MCF 10A (cell line): Measurements from ENCODE around the gene VSTM2B. TPM values are rescaled to one million over a fixed set of nuclear protein-coding genes. Genes with fewer than 3 reads are reported as not detected.

Experiments used
- BruUV-seq: library from RNA; stranded (reverse); fragments of 400-500 nt; replicated peaks from 2 replicates; lab custom pipeline; 2021; lab: Mats Ljungman, UMichigan
- CTCF ChIA-PET: fragments of 300-600 bp; sonication (Branson Sonifier 250); formaldehyde crosslinking; extraction: SDS; loops from one replicate; lab custom pipeline; 2021; ENCODE audit warnings: antibody characterized with exemption, inconsistent platforms; lab: Yijun Ruan, JAX
- POLR2A ChIA-PET: fragments of 300-600, 350-650 bp; sonication (Branson Sonifier 250); formaldehyde crosslinking; extraction: SDS; loops from one replicate; lab custom pipeline; 2020; ENCODE audit warnings: antibody characterized with exemption, inconsistent platforms; lab: Yijun Ruan, JAX
- DNase-seq: peaks from one replicate; pipeline ENCODE4 v3.0.0-alpha.2; 2018; ENCODE audit not compliant: unreplicated experiment
- H3K27ac Mint-ChIP-seq: one replicate; pipeline ENCODE4 v1.8.0; 2022; ENCODE audit warnings: mild to moderate bottlenecking, low read depth, mixed read lengths; ENCODE audit not compliant: unreplicated experiment
- H3K27me3 Mint-ChIP-seq: one replicate; pipeline ENCODE4 v1.8.0; 2022; ENCODE audit warnings: mixed read lengths; ENCODE audit not compliant: insufficient read depth, unreplicated experiment
- H3K36me3 Mint-ChIP-seq: one replicate; pipeline ENCODE4 v1.8.0; 2022; ENCODE audit warnings: mild to moderate bottlenecking, moderate library complexity, mixed read lengths; ENCODE audit not compliant: insufficient read depth, unreplicated experiment
- H3K4me1 Mint-ChIP-seq: one replicate; pipeline ENCODE4 v1.8.0; 2022; ENCODE audit warnings: mixed read lengths; ENCODE audit not compliant: insufficient read depth, unreplicated experiment
- H3K4me3 Mint-ChIP-seq: one replicate; pipeline ENCODE4 v1.8.0; 2022; ENCODE audit warnings: mild to moderate bottlenecking, moderate library complexity, mixed read lengths; ENCODE audit not compliant: unreplicated experiment
- H3K9me3 Mint-ChIP-seq: one replicate; pipeline ENCODE4 v1.8.0; 2022; ENCODE audit warnings: mixed read lengths; ENCODE audit not compliant: unreplicated experiment
- intact Hi-C: fragments of 100-400 bp; cut with micrococcal nuclease; formaldehyde crosslinking; loops from 2 replicates; pipeline ENCODE4 v1.14.1; 2022
- total RNA-seq: library from RNA; stranded (reverse); gene quantifications from 2 replicates; pipeline ENCODE4 v1.2.3, GENCODE V29; 2022
- TF ChIP-seq, protein P1 (sequence below): fragments of 200-600 bp; IDR thresholded peaks from one replicate; pipeline ENCODE4 v1.8.0; 2022; ENCODE audit warnings: antibody characterized with exemption, mild to moderate bottlenecking; ENCODE audit not compliant: unreplicated experiment

The VSTM2B gene
- total RNA-seq, 1 experiment from 2014 or later: not detected

DNA sequence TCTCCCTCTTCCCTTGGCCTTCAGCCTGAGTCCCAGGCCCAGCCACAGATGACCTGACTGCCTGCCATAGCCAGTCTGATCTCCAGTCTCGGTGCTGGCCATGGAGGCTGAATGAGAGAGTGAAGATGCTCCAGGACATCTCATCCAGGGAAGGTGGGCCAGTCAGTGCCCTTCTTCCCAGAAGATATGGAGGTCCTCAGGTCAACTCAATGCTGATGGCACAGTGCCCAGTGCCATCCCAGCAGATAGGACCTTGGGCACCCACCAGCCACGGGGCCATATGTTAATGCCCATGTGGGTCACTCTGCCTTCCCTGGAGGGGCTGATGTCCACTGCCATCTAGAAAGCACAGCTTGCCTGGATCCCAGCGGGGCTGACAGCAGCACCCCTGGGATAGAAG, 7.2 kb downstream of the VSTM2B start:
- Mint-ChIP-seq H3K4me1 (no peaks in the 10 kb centered on the region), H3K9me3 (peaks cover 10% of the 10 kb centered on the region), H3K27ac (no peak overlapping the region), H3K36me3 (peaks cover 12% of the 10 kb centered on the region), H3K27me3 (no peaks in the 10 kb centered on the region), H3K4me3 (no peak overlapping the region)
- BruUV-seq: no TSS peak
- DNase-seq: no peak
- intact Hi-C loops: no loop called here
- ChIA-PET POLR2A (no interaction called here), CTCF (interaction anchor here (0.6 kb wide), 1 partner anchor 36 kb away, joined by 3 read pairs; no protein-coding TSS in a partner anchor)
- TF ChIP-seq, protein P1, sequence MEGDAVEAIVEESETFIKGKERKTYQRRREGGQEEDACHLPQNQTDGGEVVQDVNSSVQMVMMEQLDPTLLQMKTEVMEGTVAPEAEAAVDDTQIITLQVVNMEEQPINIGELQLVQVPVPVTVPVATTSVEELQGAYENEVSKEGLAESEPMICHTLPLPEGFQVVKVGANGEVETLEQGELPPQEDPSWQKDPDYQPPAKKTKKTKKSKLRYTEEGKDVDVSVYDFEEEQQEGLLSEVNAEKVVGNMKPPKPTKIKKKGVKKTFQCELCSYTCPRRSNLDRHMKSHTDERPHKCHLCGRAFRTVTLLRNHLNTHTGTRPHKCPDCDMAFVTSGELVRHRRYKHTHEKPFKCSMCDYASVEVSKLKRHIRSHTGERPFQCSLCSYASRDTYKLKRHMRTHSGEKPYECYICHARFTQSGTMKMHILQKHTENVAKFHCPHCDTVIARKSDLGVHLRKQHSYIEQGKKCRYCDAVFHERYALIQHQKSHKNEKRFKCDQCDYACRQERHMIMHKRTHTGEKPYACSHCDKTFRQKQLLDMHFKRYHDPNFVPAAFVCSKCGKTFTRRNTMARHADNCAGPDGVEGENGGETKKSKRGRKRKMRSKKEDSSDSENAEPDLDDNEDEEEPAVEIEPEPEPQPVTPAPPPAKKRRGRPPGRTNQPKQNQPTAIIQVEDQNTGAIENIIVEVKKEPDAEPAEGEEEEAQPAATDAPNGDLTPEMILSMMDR: no peak

DNA sequence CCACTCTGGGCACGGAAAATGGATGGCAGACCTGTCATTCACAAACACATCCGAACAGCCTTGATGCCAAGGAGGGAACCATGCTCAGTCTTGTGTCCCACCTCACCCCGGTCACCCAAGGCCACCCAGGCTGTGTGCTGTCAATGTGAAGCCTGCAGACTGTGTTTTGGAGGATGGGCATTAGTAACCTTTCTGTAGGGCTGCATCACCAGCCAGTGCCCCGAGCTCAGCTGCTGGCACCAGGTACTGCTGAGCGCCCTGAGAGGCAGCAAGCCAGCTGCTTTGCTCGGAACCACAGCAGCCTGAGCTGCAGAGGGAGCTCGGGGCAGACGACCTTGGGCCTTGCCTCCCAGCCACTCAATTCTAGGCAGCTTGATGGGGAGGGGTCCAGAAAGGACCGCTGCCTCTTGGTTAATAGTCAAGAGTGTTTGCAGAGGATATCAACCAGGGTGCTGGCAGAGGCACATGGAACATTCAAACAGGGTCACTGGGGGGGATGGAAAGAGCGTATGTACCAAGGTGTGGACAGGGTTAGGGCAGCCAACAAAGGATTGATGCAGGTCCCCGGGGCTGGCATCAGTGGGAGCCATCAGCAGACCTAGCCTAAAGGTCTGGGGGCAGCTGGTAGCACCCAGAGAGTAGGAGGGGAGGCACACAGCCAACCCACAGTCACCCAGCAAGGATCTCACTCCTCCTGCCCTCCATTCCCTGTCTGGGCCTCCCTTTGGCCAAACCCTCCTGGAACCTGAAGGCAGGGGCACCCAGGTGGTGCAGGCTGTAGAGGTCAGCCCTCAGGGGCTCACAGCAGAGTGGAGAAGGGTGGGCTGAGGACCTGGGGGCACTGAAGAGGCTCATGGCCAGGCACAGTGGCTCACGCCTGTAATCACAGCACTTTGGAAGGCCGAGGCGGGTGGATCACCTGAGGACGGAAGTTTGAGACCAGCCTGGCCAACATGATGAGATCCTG, 8.1 kb downstream of the VSTM2B start:
- intact Hi-C loops: no loop called here
- TF ChIP-seq, protein P1: no peak
- Mint-ChIP-seq H3K4me1 (no peaks in the 10 kb centered on the region), H3K4me3 (no peak overlapping the region), H3K36me3 (peaks cover 12% of the 10 kb centered on the region), H3K27me3 (no peaks in the 10 kb centered on the region), H3K9me3 (peaks cover 8% of the 10 kb centered on the region), H3K27ac (no peak overlapping the region)
- no TSS peak for BruUV-seq
- DNase-seq: no peak
- ChIA-PET POLR2A (no interaction called here), CTCF (interaction anchor here (0.7 kb wide), 1 partner anchor 109 kb away, joined by 3 read pairs; no protein-coding TSS in a partner anchor)

DNA sequence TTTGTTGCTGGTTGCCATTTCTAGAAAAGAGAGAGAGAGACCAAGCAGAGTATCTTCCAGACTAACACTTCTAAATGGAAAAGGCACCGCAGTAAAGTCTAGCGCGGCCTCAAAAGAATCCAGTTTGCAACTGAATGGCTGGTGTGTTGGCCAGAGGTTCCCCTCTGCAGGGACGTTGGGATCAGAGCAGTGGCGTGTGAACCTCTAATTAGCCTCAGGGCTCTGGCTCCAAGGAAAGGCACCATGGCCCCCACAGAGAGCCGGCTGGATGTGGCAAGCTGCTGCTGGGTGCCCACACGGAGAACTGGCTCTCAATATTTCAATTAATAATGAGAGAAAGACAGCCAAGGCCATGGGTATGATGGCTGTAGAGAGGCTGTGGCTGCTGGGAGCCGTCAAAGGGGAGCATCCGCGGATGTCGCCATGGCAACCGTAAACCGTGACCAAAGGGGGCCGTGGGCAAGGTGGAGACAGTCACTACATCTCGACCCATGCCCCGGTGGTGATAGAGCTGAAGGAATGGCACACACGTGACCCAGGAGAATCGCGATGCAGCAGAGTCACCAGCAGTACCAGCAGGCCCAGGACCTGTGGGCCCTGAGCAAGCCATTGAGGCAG, 9.5 kb downstream of the VSTM2B start:
- Mint-ChIP-seq H3K9me3 (peaks cover 8% of the 10 kb centered on the region), H3K4me1 (no peaks in the 10 kb centered on the region), H3K27me3 (no peaks in the 10 kb centered on the region), H3K4me3 (no peak overlapping the region), H3K27ac (no peak overlapping the region), H3K36me3 (peaks cover 10% of the 10 kb centered on the region)
- DNase-seq: no peak
- BruUV-seq: no TSS peak
- POLR2A ChIA-PET: no interaction called here
- CTCF ChIA-PET: interaction anchor here (0.5 kb wide), 1 partner anchor 225 kb away, joined by 3 read pairs; no protein-coding TSS in a partner anchor
- TF ChIP-seq, protein P1: no peak
- intact Hi-C loops: no loop called here

DNA sequence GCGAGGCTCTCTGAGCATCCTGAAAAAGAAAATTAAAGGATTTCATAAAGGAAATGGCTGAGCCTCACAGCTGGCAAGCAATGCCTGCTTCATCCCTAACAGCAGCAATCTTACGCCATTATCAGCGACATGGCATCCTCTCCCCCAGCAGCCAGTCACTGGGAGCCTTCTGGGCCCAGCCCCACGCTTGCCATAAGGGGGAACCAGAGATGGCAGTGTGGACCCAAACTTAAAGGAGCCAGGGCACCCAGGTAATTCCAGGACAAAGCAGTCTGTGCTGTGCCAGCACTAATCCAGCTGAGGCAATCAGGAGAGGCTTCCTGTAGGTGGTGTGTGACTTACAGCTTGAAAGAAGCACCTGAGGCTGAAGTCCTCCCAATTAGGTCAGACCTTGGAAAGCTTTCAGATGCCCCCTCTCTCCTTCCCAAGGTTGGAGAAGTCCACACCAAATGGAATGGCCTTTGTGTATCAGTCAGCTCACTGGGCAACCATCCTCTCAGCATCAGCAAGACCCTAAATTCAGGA, 10.3 kb downstream of the VSTM2B start:
- Mint-ChIP-seq H3K4me3 (no peak overlapping the region), H3K27me3 (no peaks in the 10 kb centered on the region), H3K9me3 (peaks cover 8% of the 10 kb centered on the region), H3K4me1 (no peaks in the 10 kb centered on the region), H3K27ac (no peak overlapping the region), H3K36me3 (peaks cover 6% of the 10 kb centered on the region)
- DNase-seq: no peak
- no TSS peak for BruUV-seq
- TF ChIP-seq, protein P1: no peak
- intact Hi-C loops: no loop called here
- ChIA-PET POLR2A (no interaction called here), CTCF (interaction anchor here (0.5 kb wide), 1 partner anchor 225 kb away, joined by 3 read pairs; no protein-coding TSS in a partner anchor)
